Testis (tissue), 3 donors: ENCODE measurements around the gene C10orf105. TPM values are rescaled to one million over a fixed set of nuclear protein-coding genes. Genes with fewer than 3 reads are reported as not detected.

Experiments used
- DNase-seq: peaks from one replicate; pipeline ENCODE4 v3.0.0-alpha.2; 2019
- H3K27ac ChIP-seq, 2 donors: fragments of 200-600 bp; sonication (generic); one replicate each; pipeline ENCODE4 v1.5.1; 2019
- H3K27me3 ChIP-seq: fragments of 200-600 bp; sonication (generic); one replicate; pipeline ENCODE4 v1.5.1; 2019
- H3K36me3 ChIP-seq: fragments of 200-600 bp; sonication (generic); one replicate; pipeline ENCODE4 v1.5.1; 2017; ENCODE audit warnings: low read depth; ENCODE audit errors: missing control alignments
- H3K4me1 ChIP-seq: fragments of 200-600 bp; sonication (generic); one replicate; pipeline ENCODE4 v1.5.1; 2019
- H3K4me3 ChIP-seq, 2 donors: fragments of 200-600 bp; sonication (generic); one replicate each; pipeline ENCODE4 v1.5.1; 2017 to 2019
- H3K9me3 ChIP-seq: fragments of 200-600 bp; sonication (generic); one replicate; pipeline ENCODE4 v1.5.1; 2017
- CTCF ChIP-seq, 3 experiments: fragments of 450-650 bp in 2 of 3; fragments of 200-600 bp in 1 of 3; sonication (generic) in 1 of 3; IDR thresholded peaks; one replicate each; pipeline ENCODE4 v1.5.1; 2016 to 2019; ENCODE audit warnings: antibody characterized with exemption in 3 of 3, mild to moderate bottlenecking in 2 of 3, moderate library complexity in 1 of 3
- POLR2A ChIP-seq: fragments of 450-650 bp; IDR thresholded peaks from one replicate; pipeline ENCODE4 v1.6.1; 2017; ENCODE audit warnings: antibody characterized with exemption, mild to moderate bottlenecking, moderate library complexity
- WGBS, 2 donors: methylation state at CpG; one replicate each; pipeline ENCODE4 v1.1.5; 2018; 5-methylcytosine and 5-hydroxymethylcytosine counted together
- intact Hi-C: fragments of 100-400 bp; cut with DNase I; formaldehyde crosslinking; loops from one replicate; pipeline ENCODE4 v1.15.1; 2023; ENCODE audit warnings: low total_unique reads
- polyA plus RNA-seq: library from polyadenylated mRNA; stranded (reverse); fragments of 350-450 nt; fragmentation: Illumina TruSeq; extraction: RNeasy Lipid Tissue Mini Kit (QIAGEN cat#74804); gene quantifications from one replicate; pipeline ENCODE4 v1.2.3, GENCODE V29; 2014; ENCODE audit warnings: low read depth, low replicate concordance; ENCODE audit not compliant: insufficient read depth
- total RNA-seq, 2 donors: library from RNA; depleted of rRNA; stranded (reverse); fragments of >200 nt; gene quantifications; one replicate each; pipeline ENCODE4 v1.2.3, GENCODE V29; 2016

The C10orf105 gene
- total and polyA plus RNA-seq, 3 donors from 2014 or later: 0.47 to 1.7 (median 0.87) TPM

- Histone ChIP-seq H3K27ac (no peak overlapping the region), H3K36me3 (no peaks in the 10 kb centered on the region), H3K27me3 (no peaks in the 10 kb centered on the region), H3K4me3 (no peak overlapping the region), H3K4me1 (peaks cover 3% of the 10 kb centered on the region), H3K9me3 (no peaks in the 10 kb centered on the region)
- DNase-seq: no peak
- TF ChIP-seq CTCF (IDR thresholded peaks at IDR 0.05) (no peak), POLR2A (no peak)
- intact Hi-C loops: no loop called here
- WGBS, 2 donors: 89 to 92% methylated on average over 9 to 16 of the region's 16 CpGs
Observed at GRCh38 chr10:71735709-71736569, 16.4 kb upstream of the C10orf105 start.

DNA sequence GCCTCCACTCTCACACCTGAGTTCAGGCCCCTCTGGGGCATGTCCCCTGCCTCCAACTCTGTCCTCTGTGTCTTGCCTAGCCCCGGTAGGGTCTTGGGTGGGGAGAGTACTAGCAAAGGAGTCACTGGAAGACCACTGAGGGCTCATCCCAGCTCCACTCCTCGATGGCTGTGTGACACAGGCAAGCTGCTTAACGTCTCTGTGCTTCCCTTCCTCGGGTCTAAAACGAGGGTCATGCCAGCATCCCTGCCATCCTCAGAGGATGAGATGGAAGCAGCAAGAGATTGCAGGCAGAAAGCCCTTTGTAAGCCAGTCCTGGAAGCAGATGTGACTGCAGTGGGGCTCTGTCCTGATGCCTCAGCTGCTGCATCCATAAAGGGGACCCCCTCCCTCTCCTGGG is 15.2 kb upstream of the C10orf105 start:
- H3K4me1 ChIP-seq: no peaks in the 10 kb centered on the region
- TF ChIP-seq POLR2A (no peak), CTCF (IDR thresholded peaks at IDR 0.05) (no peak)
- no peaks in the 10 kb centered on the region for H3K9me3 ChIP-seq
- no peaks in the 10 kb centered on the region for H3K27me3 ChIP-seq
- H3K36me3 ChIP-seq: no peaks in the 10 kb centered on the region
- WGBS, 2 donors: 91 to 94% methylated on average over 5 of the region's 5 CpGs
- H3K4me3 ChIP-seq: no peak overlapping the region
- no peak overlapping the region for H3K27ac ChIP-seq
- intact Hi-C loops: no loop called here
- DNase-seq: no peak

DNA sequence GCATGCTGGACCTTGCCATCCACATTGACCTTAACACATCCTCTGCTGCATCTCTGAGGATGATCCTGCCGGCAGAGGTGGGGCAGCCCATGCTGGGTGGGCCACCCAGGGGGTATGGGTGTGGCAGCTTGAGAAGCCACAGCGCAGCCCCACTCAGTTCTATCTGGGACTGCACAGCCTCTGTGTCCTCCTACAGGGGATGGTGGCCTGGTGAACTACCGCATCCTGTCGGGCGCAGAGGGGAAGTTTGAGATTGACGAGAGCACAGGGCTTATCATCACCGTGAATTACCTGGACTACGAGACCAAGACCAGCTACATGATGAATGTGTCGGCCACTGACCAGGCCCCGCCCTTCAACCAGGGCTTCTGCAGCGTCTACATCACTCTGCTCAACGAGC is 12.2 kb upstream of the C10orf105 start:
- Histone ChIP-seq H3K27ac (no peak overlapping the region), H3K36me3 (no peaks in the 10 kb centered on the region), H3K4me1 (peaks cover 18% of the 10 kb centered on the region), H3K9me3 (no peaks in the 10 kb centered on the region), H3K27me3 (no peaks in the 10 kb centered on the region), H3K4me3 (no peak overlapping the region)
- no peak for DNase-seq
- intact Hi-C loops: no loop called here
- 80 to 91% methylated on average over 2 to 12 of the region's 12 CpGs for WGBS, 2 donors
- no peak for TF ChIP-seq CTCF (IDR thresholded peaks at IDR 0.05)
- TF ChIP-seq POLR2A: no peak

GRCh38 chr10:71729161-71729636 is 9.6 kb upstream of the C10orf105 start:
- H3K4me1 ChIP-seq: peaks cover 18% of the 10 kb centered on the region
- H3K36me3 ChIP-seq: no peaks in the 10 kb centered on the region
- WGBS, 2 donors: 65 to 79% methylated on average over 10 of the region's 10 CpGs
- intact Hi-C loops: no loop called here
- no peak overlapping the region for H3K27ac ChIP-seq
- TF ChIP-seq POLR2A (no peak), CTCF (IDR thresholded peaks at IDR 0.05) (no peak)
- H3K27me3 ChIP-seq: no peaks in the 10 kb centered on the region
- no peak for DNase-seq
- no peak overlapping the region for H3K4me3 ChIP-seq
- no peaks in the 10 kb centered on the region for H3K9me3 ChIP-seq
